Esophagus muscularis mucosa (tissue), 4 donors: Measurements from ENCODE around the gene MARK2. TPM values are rescaled to one million over a fixed set of nuclear protein-coding genes. Genes with fewer than 3 reads are reported as not detected.

Source experiments
- DNase-seq: peaks from one replicate; pipeline ENCODE4 v3.0.0-alpha.2; 2017; ENCODE audit errors: extremely low spot score
- H3K27ac ChIP-seq, 4 donors: fragments of 200-600 bp; sonication (generic); replicated peaks in 1 of 4; 1 replicate in 3 of 4; 2 replicates in 1 of 4; pipeline ENCODE4 v1.5.1; 2016 to 2019; ENCODE audit warnings: mild to moderate bottlenecking in 1 of 4
- H3K27me3 ChIP-seq, 4 donors: fragments of 200-600 bp; sonication (generic); one replicate each; pipeline versions ENCODE4 v1.5.1 to v1.6.0; 2016 to 2019
- H3K36me3 ChIP-seq, 4 donors: fragments of 200-600 bp; sonication (generic); one replicate each; pipeline ENCODE4 v1.5.1; 2016 to 2019
- H3K4me1 ChIP-seq, 4 donors: fragments of 200-600 bp; sonication (generic); one replicate each; pipeline ENCODE4 v1.5.1; 2016 to 2019
- H3K4me3 ChIP-seq, 4 donors: fragments of 200-600 bp; sonication (generic); 1 replicate in 2 of 4; 2 replicates in 2 of 4; pipeline ENCODE4 v1.5.1; 2016 to 2019; ENCODE audit warnings: mild to moderate bottlenecking in 4 of 4, moderate library complexity in 1 of 4
- H3K9me3 ChIP-seq, 4 donors: fragments of 200-600 bp; sonication (generic); 1 replicate in 3 of 4; 2 replicates in 1 of 4; pipeline ENCODE4 v1.5.1; 2016 to 2019
- CTCF ChIP-seq, 3 experiments: fragments of 200-600 bp in 2 of 3; fragments of 450-650 bp in 1 of 3; sonication (generic) in 2 of 3; IDR thresholded peaks; one replicate each; pipeline ENCODE4 v1.5.1; 2017 to 2019; ENCODE audit warnings: antibody characterized with exemption in 3 of 3, mild to moderate bottlenecking in 2 of 3, moderate library complexity in 1 of 3
- EP300 ChIP-seq: sonication (generic); formaldehyde crosslinking; IDR thresholded peaks from one replicate; pipeline ENCODE4 v1.6.1; 2017; ENCODE audit warnings: antibody characterized with exemption
- POLR2A ChIP-seq: fragments of 450-650 bp; IDR thresholded peaks from one replicate; pipeline ENCODE4 v1.6.1; 2017; ENCODE audit warnings: antibody characterized with exemption, moderate library complexity, mild to moderate bottlenecking, low read depth
- POLR2AphosphoS5 ChIP-seq, 2 donors: sonication (generic); formaldehyde crosslinking; IDR thresholded peaks; one replicate each; pipeline ENCODE4 v1.6.1; 2017; ENCODE audit warnings: antibody characterized with exemption in 2 of 2
- WGBS: methylation state at CpG from one replicate; pipeline ENCODE4 v1.1.5; 2018; 5-methylcytosine and 5-hydroxymethylcytosine counted together
- intact Hi-C: fragments of 100-400 bp; cut with DNase I; formaldehyde crosslinking; loops from one replicate; pipeline ENCODE4 v1.15.1; 2023
- total RNA-seq, 4 donors: library from RNA; depleted of rRNA; stranded (reverse); fragments of >200 nt; gene quantifications; one replicate each; pipeline versions ENCODE4 v1.1.0 to v1.2.1, GENCODE V29; 2016

MARK2 gene
- total RNA-seq, 4 donors from 2014 or later, result 21.5 to 38.1 (median 30.6) TPM

GRCh38 chr11:63853476-63853875 lies 14.6 kb downstream of the MARK2 start:
- Histone ChIP-seq H3K4me1 (peaks cover 10 to 40% (median 39%) of the 10 kb centered on the region in 4 donors), H3K27me3 (no peaks in the 10 kb centered on the region), H3K4me3 (no peak overlapping the region), H3K27ac (no peak overlapping the region), H3K36me3 (peaks cover 0 to 6% (median 2%) of the 10 kb centered on the region in 4 donors), H3K9me3 (no peaks in the 10 kb centered on the region)
- intact Hi-C loops, result no loop called here
- DNase-seq, result no peak
- TF ChIP-seq POLR2AphosphoS5 (IDR thresholded peaks at IDR 0.05) (no peak), EP300 (no peak), POLR2A (no peak), CTCF (IDR thresholded peaks at IDR 0.05) (no peak)
- WGBS, result 73% methylated on average over 3 of the region's 3 CpGs

GRCh38 chr11:63854696-63855095 lies 15.8 kb downstream of the MARK2 start:
- Histone ChIP-seq H3K4me3 (no peak overlapping the region), H3K4me1 (peaks cover 21 to 53% (median 44%) of the 10 kb centered on the region in 4 donors)

GRCh38 chr11:63855975-63856374 lies 17.1 kb downstream of the MARK2 start:
- H3K27ac ChIP-seq, result no peak overlapping the region
- no peak for TF ChIP-seq EP300
- TF ChIP-seq POLR2AphosphoS5 (IDR thresholded peaks at IDR 0.05), result no peak
- TF ChIP-seq POLR2A, result no peak
- no peak for TF ChIP-seq CTCF (IDR thresholded peaks at IDR 0.05)
- H3K9me3 ChIP-seq, result no peaks in the 10 kb centered on the region
- 80% methylated on average over 2 of the region's 2 CpGs for WGBS
- no peaks in the 10 kb centered on the region for H3K27me3 ChIP-seq
- H3K36me3 ChIP-seq, result peaks cover 0 to 13% (median 0%) of the 10 kb centered on the region in 4 donors
- intact Hi-C loops, result no loop called here
- H3K4me1 ChIP-seq, result peaks cover 18 to 50% (median 37%) of the 10 kb centered on the region in 4 donors
- DNase-seq, result no peak
- H3K4me3 ChIP-seq, result no peak overlapping the region

More at GRCh38 chr11:63854696-63855095, 15.8 kb downstream of the MARK2 start:
- DNase-seq, result no peak
- intact Hi-C loops, result no loop called here
- Histone ChIP-seq H3K9me3 (no peaks in the 10 kb centered on the region), H3K27ac (no peak overlapping the region), H3K27me3 (no peaks in the 10 kb centered on the region), H3K36me3 (peaks cover 0 to 10% (median 0%) of the 10 kb centered on the region in 4 donors)
- WGBS, result 79% methylated on average over 4 of the region's 4 CpGs
- TF ChIP-seq EP300 (no peak), POLR2AphosphoS5 (IDR thresholded peaks at IDR 0.05) (no peak), CTCF (IDR thresholded peaks at IDR 0.05) (no peak), POLR2A (no peak)

GRCh38 chr11:63858628-63859550 lies 20.0 kb downstream of the MARK2 start:
- Histone ChIP-seq H3K36me3 (peaks cover 0 to 30% (median 16%) of the 10 kb centered on the region in 4 donors), H3K4me1 (peaks cover 14 to 33% (median 20%) of the 10 kb centered on the region in 4 donors), H3K27ac (peak overlapping the region in 3 of 4 donors; percentile 4 to 37 (median 4)), H3K4me3 (no peak overlapping the region), H3K9me3 (no peaks in the 10 kb centered on the region), H3K27me3 (no peaks in the 10 kb centered on the region)
- WGBS, result 81% methylated on average over 11 of the region's 11 CpGs
- no peak for TF ChIP-seq CTCF (IDR thresholded peaks at IDR 0.05)
- DNase-seq, result no peak
- intact Hi-C loops, result no loop called here
